Measurements from ENCODE around the gene SUGCT.

DNA sequence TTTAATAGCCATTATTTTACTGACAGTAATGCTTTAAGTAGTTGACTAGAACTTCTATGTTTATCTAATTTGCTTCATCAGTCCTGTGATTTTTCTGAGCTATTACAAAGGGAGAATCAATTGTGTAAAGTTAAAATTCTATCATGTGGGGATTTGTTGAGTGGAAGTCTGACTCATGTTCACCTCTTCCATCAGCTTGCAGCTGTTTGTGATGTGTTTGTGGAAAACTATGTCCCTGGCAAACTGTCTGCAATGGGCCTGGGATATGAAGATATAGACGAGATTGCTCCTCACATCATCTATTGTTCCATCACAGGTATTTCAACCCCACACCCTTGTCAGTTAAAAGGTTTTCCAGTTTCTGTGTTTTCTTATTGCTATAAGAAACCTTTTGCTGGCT is 59.9 kb downstream of the SUGCT start:
- TF ChIP-seq, protein P1, sequence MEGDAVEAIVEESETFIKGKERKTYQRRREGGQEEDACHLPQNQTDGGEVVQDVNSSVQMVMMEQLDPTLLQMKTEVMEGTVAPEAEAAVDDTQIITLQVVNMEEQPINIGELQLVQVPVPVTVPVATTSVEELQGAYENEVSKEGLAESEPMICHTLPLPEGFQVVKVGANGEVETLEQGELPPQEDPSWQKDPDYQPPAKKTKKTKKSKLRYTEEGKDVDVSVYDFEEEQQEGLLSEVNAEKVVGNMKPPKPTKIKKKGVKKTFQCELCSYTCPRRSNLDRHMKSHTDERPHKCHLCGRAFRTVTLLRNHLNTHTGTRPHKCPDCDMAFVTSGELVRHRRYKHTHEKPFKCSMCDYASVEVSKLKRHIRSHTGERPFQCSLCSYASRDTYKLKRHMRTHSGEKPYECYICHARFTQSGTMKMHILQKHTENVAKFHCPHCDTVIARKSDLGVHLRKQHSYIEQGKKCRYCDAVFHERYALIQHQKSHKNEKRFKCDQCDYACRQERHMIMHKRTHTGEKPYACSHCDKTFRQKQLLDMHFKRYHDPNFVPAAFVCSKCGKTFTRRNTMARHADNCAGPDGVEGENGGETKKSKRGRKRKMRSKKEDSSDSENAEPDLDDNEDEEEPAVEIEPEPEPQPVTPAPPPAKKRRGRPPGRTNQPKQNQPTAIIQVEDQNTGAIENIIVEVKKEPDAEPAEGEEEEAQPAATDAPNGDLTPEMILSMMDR (IDR thresholded peaks at IDR 0.05 in 8 of 11, conservative IDR thresholded peaks at IDR 0.05 in 3 of 11), result no peak
- TF ChIP-seq POLR2AphosphoS5 (IDR thresholded peaks at IDR 0.05), result no peak
